SK-N-SH (cell line): ENCODE data around the gene RAB7A.

Source experiments
- CHD2 ChIP-seq: fragments of 150-350 bp; IDR thresholded peaks from 2 replicates; pipeline ENCODE4 v1.6.1; 2018; ENCODE audit warnings: low read length; ENCODE audit not compliant: partially characterized antibody
- ELF1 ChIP-seq: IDR thresholded peaks from 2 replicates; pipeline ENCODE4 v1.4.0; 2012
- FOXM1 ChIP-seq: IDR thresholded peaks from 2 replicates; pipeline ENCODE4 v1.4.0; 2012; ENCODE audit warnings: low read depth, mild to moderate bottlenecking
- POLR2AphosphoS5 ChIP-seq: IDR thresholded peaks from 2 replicates; pipeline ENCODE4 v1.6.1; 2012; ENCODE audit warnings: low read depth, low read length
- RAD21 ChIP-seq: IDR thresholded peaks from 2 replicates; pipeline ENCODE4 v1.6.1; 2012; ENCODE audit warnings: mild to moderate bottlenecking, low read length
- SIN3A ChIP-seq: IDR thresholded peaks from 2 replicates; pipeline ENCODE4 v1.6.1; 2012; ENCODE audit warnings: low read depth, mild to moderate bottlenecking, low read length, moderate library complexity, borderline replicate concordance
- TCF12 ChIP-seq: IDR thresholded peaks from 2 replicates; pipeline ENCODE4 v1.4.0; 2012
- TEAD4 ChIP-seq: IDR thresholded peaks from 2 replicates; pipeline ENCODE4 v1.4.0; 2012; ENCODE audit warnings: mild to moderate bottlenecking, borderline replicate concordance; ENCODE audit not compliant: insufficient read depth
- TF ChIP-seq, protein P1 (sequence below): fragments of 200-600 bp; sonication (generic); IDR thresholded peaks from 2 replicates; pipeline ENCODE4 v1.6.1; 2017; ENCODE audit warnings: antibody characterized with exemption, mild to moderate bottlenecking, moderate library complexity
- TF ChIP-seq, protein P2 (sequence below): fragments of 150-350 bp; IDR thresholded peaks from 2 replicates; pipeline ENCODE4 v1.6.1; 2017; ENCODE audit warnings: antibody characterized with exemption, low read length, low read depth, borderline replicate concordance

DNA sequence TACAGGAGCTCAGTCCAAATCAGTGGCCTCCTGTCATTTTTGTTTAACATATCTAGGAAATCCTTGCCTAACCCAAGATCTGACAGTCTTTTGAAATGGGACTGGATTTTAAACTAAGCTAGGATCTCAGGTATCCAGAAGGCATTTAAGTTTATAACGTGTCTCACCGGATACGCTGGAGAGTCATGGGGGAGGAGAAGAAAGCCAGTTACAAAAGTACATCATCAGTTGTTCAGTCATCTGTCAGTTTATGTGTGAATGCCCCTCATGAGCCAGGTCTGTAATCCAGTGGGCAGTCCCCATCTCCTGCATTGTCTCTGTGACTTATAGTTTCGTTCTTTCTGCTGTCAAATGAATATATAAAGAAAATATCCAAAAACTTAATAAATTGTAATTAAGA, 44.4 kb downstream of the RAB7A start:
- TF ChIP-seq, protein P1, sequence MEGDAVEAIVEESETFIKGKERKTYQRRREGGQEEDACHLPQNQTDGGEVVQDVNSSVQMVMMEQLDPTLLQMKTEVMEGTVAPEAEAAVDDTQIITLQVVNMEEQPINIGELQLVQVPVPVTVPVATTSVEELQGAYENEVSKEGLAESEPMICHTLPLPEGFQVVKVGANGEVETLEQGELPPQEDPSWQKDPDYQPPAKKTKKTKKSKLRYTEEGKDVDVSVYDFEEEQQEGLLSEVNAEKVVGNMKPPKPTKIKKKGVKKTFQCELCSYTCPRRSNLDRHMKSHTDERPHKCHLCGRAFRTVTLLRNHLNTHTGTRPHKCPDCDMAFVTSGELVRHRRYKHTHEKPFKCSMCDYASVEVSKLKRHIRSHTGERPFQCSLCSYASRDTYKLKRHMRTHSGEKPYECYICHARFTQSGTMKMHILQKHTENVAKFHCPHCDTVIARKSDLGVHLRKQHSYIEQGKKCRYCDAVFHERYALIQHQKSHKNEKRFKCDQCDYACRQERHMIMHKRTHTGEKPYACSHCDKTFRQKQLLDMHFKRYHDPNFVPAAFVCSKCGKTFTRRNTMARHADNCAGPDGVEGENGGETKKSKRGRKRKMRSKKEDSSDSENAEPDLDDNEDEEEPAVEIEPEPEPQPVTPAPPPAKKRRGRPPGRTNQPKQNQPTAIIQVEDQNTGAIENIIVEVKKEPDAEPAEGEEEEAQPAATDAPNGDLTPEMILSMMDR, result no peak
- TF ChIP-seq CHD2 (no peak), TCF12 (no peak), RAD21 (no peak), FOXM1 (no peak), ELF1 (no peak), SIN3A (no peak), POLR2AphosphoS5 (no peak), TEAD4 (no peak)
- TF ChIP-seq, protein P2, sequence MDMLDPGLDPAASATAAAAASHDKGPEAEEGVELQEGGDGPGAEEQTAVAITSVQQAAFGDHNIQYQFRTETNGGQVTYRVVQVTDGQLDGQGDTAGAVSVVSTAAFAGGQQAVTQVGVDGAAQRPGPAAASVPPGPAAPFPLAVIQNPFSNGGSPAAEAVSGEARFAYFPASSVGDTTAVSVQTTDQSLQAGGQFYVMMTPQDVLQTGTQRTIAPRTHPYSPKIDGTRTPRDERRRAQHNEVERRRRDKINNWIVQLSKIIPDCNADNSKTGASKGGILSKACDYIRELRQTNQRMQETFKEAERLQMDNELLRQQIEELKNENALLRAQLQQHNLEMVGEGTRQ, result no peak
